Left kidney (tissue), 8 donors: ENCODE data around the gene NOL4L. TPM values are rescaled to one million over a fixed set of nuclear protein-coding genes. Genes with fewer than 3 reads are reported as not detected.

ENCODE experiments used
- DNase-seq: peaks from one replicate; pipeline ENCODE4 v3.0.0-alpha.2; 2013
- long read RNA-seq, 8 donors: transcript quantifications; one replicate each; lab custom pipeline, GENCODE V29; 2026
- polyA plus RNA-seq: library from polyadenylated mRNA; unstranded; fragments of 120-200 nt; gene quantifications from one replicate; pipeline ENCODE4 v1.2.1, GENCODE V29; 2013; ENCODE audit not compliant: insufficient read length

NOL4L gene, protein sequence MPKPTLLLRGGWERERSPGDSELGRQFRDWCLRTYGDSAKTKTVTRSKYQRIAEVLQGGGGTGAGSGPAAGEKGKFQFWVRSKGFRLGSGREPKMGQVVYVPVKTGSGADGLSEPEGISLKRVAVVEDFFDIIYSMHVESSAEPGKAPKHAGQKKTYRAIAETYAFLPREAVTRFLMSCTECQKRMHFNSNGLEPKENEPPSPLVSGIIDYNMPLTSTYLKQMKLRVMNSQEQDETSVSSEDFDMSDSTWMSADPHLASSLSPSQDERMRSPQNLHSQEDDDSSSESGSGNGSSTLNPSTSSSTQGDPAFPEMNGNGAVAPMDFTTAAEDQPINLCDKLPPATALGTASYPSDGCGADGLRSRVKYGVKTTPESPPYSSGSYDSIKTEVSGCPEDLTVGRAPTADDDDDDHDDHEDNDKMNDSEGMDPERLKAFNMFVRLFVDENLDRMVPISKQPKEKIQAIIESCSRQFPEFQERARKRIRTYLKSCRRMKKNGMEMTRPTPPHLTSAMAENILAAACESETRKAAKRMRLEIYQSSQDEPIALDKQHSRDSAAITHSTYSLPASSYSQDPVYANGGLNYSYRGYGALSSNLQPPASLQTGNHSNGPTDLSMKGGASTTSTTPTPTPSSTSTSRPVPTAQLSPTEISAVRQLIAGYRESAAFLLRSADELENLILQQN
- polyA plus RNA-seq, result 61.5 TPM
- long read RNA-seq, donor 1, full-length matches to known transcripts, result 10 of 17 reads
- long read RNA-seq, donor 1, partial matches to known transcripts, result 7 of 17 reads
- long read RNA-seq, donor 1, other reads (novel, unspliced or antisense), result 0 of 17 reads
- long read RNA-seq, donor 2, full-length matches to known transcripts, result 6 of 11 reads
- long read RNA-seq, donor 2, partial matches to known transcripts, result 5 of 11 reads
- long read RNA-seq, donor 2, other reads (novel, unspliced or antisense), result 0 of 11 reads
- long read RNA-seq, donor 3, full-length matches to known transcripts, result 4 of 4 reads
- long read RNA-seq, donor 3, partial matches to known transcripts, result 0 of 4 reads
- long read RNA-seq, donor 3, other reads (novel, unspliced or antisense), result 0 of 4 reads
- long read RNA-seq, donor 4, result 0 reads
- long read RNA-seq, donor 5, full-length matches to known transcripts, result 8 of 17 reads
- long read RNA-seq, donor 5, partial matches to known transcripts, result 9 of 17 reads
- long read RNA-seq, donor 5, other reads (novel, unspliced or antisense), result 0 of 17 reads
- long read RNA-seq, donor 6, full-length matches to known transcripts, result 8 of 8 reads
- long read RNA-seq, donor 6, partial matches to known transcripts, result 0 of 8 reads
- long read RNA-seq, donor 6, other reads (novel, unspliced or antisense), result 0 of 8 reads
- long read RNA-seq, donor 7, full-length matches to known transcripts, result 7 of 7 reads
- long read RNA-seq, donor 7, partial matches to known transcripts, result 0 of 7 reads
- long read RNA-seq, donor 7, other reads (novel, unspliced or antisense), result 0 of 7 reads
- long read RNA-seq, donor 8, full-length matches to known transcripts, result 3 of 3 reads
- long read RNA-seq, donor 8, partial matches to known transcripts, result 0 of 3 reads
- long read RNA-seq, donor 8, other reads (novel, unspliced or antisense), result 0 of 3 reads

DNA sequence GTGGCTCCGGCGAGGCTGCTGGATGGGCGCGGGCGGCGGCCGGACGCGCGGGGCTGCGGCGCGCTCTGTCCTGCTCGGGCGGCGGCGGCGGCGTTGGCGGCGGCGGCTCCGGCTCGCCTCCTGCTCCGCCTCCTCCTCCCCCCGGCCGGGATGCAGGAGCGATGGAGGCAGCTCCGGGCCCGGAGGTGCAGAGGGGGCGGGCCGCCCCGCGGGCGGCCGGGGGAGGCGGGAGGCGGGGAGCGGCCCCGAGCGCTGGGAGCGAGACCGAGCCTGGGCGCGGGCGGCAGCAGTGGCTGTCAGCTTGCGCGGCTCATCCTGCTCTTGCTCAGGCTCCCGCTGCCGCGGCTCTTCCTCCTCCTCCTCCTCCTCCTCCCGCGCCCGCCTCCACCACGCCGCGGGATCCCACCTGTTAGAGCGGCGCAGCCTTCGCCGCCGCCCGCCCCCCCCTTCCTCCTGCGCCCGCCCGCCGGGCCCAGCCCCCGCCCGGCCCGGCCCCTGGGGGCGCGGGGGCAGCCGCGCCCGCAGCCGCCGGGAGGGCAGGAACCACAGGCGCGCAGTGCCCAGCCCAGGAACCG is at the start of gene NOL4L:
TSS of gene NOL4L (minus strand) at position 323 of the 575 bp plus-strand sequence. CDS start 443 bp downstream, outside the sequence.
- no peak for DNase-seq

DNA sequence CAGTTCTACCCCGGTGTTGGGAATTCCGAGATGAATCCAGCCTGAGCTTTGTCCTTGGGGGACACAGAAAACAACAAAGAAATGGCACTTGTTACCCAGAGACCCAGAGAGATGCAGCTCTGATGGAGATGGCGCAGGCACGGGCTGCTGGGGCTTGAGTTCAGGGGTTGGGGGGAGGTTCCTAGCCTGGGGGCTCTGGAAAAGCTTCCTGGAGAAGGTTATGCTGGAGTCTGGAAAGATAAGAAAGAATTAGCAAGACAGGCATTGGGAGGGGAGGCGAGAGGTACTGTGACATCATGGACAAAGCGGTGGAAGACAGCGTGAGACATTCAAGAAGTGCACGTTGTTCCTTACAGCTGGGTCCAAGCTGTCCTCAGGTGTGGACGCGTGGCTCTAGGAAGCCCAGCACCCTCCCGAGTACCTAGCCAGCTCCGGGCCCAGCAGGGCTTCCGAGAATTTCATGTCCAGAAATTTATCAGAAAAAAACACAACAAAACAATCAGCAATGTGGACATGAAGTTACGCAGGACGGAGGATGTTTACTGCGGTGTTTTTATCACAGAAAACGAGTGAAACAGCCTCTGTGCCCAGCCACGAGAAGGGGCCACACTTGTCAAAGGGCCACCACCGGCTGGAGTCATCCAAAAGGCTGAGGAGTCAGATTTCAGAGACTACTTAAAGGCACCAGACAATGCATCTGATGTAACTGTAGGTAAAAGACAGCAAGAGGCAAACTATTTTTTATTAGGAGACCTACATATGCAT is 49.1 kb upstream of the NOL4L start:
- no peak for DNase-seq

GRCh38 chr20:32632461-32633354 is 47.6 kb upstream of the NOL4L start:
- DNase-seq, result no peak

DNA sequence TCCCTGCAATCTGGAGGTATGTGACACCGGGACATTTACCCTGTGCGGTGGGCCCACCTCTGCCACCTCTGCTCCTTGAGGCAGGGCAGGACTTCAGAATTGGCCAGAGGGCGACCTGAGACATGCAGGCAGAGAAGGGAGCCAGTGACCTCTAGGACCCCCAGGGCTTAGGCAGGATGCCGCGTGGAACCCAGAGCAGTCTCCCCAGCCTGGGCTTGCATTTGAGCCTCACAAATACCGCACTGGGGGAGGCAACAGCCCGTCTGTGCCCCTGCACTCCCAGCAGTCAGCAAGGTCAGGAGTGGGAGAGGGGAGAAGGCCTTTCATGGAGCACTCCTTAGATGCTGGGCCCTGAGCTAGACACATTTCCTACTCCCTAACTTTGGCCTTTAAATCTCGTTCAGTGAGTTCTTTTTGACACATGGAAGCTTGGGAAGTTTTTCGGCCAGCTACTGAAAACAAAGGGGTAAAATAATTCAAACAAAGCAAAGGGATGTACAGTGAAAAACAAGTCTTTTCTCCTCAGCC is 46.9 kb upstream of the NOL4L start:
- DNase-seq, result no peak

DNA sequence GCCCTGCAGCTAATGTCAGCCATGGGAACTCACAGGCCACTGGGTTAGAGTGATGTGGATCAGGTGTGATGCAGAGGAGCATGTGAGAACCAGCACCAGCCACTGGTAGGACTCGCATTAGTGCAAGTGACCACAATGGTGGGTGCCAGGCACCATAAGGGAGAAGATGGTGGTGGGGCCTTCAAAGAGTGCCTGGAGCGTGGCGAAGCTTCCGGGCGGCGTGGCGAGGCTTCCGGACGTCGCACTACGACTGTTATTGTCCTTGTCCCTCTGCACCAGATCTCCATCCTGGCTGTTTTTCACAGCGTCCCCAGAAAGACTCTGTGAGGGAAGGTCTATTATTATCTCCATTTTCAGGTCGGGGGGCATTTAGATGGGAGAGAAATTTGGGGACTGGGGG is 44.7 kb upstream of the NOL4L start:
- no peak for DNase-seq

DNA sequence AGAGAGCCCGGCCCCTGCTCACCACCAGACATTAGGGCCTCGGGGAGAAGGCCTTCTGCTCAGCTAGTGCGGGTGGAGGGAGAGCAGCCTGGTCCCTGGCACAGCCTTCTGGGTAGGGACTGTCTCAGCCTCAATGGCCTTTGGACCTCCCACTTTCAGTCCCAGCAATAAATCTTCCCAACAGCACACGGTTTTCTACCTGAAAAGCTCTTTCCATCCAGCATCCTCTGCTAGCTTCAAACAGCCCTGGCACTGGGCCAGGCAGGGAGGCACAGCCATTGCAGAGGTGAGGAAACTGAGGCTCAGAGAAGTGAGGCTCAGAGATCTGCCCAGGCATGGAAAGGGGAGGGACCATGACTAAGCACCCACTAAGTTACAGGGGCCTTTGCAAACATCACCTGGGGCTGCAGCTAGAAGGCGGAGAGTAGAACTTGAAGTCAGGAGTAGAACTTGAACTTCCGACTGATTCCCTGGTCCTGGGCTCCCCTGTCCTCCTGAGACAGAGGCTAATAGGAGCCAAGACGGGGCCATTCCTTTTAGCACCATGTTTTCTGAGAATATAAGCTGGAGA is 43.9 kb upstream of the NOL4L start:
- no peak for DNase-seq

GRCh38 chr20:32626859-32627636 is 41.9 kb upstream of the NOL4L start:
- DNase-seq, result no peak

- no peak for DNase-seq
These were observed 41.3 kb upstream of the NOL4L start for GRCh38 chr20:32626407-32626806.

- no peak for DNase-seq
These were observed 40.9 kb upstream of the NOL4L start for GRCh38 chr20:32625996-32626395.

GRCh38 chr20:32624687-32625345 is 39.7 kb upstream of the NOL4L start:
- no peak for DNase-seq

DNA sequence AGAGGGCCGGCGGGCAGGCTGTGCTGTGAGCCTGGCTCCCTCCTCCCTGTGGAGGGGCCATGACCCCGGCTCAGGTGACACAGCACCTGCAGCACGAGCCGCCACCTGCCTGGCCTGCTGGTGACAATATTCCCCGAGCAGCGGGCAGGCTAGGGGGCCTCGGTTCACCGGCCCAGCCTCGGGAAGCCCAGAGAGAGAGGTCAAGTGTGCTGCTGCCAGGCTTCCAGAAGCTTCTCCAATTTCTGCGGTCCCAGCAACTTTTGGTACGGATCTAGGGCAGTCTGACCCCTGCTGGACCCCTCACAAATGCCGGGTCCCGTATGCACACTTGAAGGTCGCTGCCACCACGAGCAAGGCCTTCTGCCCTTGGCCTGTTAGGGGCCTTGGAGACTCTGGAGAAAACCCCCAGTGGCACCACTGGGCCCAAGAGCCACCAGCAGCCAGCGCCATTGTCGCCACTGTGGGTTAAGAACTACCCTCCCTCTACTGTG is 38.6 kb upstream of the NOL4L start:
- no peak for DNase-seq

GRCh38 chr20:32622585-32623468 is 37.7 kb upstream of the NOL4L start:
- no peak for DNase-seq

DNA sequence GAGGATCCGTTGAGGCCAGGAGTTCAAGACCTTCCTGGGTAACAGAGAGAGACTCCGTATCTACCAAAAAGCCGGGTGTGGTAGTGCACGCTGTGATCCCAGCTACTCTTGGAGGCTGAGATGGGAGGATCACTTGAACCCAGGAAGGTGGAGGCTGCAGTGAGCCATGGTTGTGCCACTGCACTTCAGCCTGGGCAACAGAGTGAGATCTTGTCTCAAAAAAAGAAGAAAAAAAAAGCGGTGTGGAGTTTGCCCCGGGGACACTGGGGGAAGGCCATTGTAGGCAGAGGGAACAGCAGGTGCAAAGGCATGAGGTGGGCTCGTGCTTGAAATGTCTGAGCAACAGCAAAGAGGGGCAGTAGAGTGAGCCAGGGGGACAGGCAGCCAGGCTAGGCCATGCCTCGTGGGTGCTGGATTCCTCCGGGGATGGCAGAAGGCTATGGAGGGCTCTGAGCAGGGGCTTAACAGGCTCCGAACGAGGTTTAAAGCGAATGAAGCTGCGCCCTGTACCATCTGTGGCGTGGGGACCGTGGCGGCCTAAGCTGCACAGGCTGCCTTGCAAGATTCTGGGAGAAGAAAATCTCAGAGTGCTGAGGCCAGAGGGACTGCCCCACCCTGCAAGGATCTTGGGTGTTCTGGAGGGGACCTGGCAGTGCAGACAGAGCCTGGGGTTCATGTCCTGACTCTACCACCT is 36.9 kb upstream of the NOL4L start:
- no peak for DNase-seq

- no peak for DNase-seq
These were observed 36.1 kb upstream of the NOL4L start for GRCh38 chr20:32621071-32621890.
